Measurements from ENCODE around the gene PTPRO.

DNA sequence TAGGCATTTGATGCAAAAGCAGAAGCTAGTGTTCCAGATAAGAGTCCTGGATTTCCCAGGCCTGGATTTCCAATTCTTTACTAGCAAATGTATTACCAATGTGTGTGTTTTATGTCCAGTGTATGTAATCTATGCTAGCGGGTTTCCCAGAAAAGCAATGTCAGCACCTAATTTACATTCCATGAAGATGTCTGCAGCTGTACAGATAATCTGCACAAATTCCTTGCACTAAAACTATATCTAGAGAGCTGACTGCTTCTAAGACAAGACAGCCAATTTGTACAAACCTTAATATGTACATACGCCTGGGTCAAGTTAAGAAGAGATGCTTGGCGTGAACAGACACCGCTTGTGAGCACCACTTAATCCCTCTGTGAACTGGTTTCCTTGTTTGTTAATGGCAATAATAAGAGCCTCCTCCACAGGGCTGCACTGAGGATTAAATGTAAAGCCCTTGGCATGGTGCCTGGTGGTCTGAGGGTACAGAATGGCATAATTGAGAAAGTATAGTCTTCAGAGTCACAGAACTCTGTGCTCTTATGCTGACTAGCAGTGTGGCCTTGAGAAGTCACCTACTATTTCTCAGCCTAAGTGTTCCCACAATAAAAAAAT is 281.3 kb downstream of the PTPRO start:
- TF ChIP-seq, protein P1, sequence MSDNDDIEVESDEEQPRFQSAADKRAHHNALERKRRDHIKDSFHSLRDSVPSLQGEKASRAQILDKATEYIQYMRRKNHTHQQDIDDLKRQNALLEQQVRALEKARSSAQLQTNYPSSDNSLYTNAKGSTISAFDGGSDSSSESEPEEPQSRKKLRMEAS (IDR thresholded peaks at IDR 0.05; ENCODE audit: low read depth, low read length) = no peak
- TF ChIP-seq, protein P2, sequence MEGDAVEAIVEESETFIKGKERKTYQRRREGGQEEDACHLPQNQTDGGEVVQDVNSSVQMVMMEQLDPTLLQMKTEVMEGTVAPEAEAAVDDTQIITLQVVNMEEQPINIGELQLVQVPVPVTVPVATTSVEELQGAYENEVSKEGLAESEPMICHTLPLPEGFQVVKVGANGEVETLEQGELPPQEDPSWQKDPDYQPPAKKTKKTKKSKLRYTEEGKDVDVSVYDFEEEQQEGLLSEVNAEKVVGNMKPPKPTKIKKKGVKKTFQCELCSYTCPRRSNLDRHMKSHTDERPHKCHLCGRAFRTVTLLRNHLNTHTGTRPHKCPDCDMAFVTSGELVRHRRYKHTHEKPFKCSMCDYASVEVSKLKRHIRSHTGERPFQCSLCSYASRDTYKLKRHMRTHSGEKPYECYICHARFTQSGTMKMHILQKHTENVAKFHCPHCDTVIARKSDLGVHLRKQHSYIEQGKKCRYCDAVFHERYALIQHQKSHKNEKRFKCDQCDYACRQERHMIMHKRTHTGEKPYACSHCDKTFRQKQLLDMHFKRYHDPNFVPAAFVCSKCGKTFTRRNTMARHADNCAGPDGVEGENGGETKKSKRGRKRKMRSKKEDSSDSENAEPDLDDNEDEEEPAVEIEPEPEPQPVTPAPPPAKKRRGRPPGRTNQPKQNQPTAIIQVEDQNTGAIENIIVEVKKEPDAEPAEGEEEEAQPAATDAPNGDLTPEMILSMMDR (IDR thresholded peaks at IDR 0.05; ENCODE audit: low read depth, low read length) = no peak

Measured in NB4 (cell line).